HG03469 (cell line): ENCODE results near the gene NFKB1.
A peak's percentile ranks its signal among the peaks of the same experiment; 100 is the strongest.

ENCODE experiments used
- ATAC-seq: cut with Tn5 transposase; IDR thresholded peaks from one replicate; pipeline ENCODE4 v1.9.1; 2021; ENCODE audit warnings: mild to moderate bottlenecking, moderate library complexity, moderate number of reproducible peaks; ENCODE audit not compliant: unreplicated experiment

The NFKB1 gene

DNA sequence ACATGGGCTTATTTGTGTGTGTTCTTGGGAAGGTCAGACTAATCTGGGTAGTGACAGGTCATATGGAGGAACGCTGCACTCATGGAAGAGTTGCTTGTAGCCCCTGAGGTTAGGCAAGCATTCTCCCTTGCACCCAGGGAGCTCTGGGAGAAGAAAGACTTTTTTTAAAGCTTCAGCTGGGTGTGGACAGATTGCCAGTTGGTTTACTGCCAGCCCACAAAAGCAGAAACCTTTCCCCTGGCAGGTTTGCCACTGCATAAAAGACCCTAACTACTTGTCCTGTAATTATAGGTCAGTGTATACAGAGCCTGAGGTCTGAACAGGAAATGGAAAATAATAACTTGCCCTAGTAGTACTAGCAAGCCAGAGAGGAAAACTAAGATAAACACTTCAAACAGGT lies 7.4 kb upstream of the NFKB1 start:
- ATAC-seq, result no peak

DNA sequence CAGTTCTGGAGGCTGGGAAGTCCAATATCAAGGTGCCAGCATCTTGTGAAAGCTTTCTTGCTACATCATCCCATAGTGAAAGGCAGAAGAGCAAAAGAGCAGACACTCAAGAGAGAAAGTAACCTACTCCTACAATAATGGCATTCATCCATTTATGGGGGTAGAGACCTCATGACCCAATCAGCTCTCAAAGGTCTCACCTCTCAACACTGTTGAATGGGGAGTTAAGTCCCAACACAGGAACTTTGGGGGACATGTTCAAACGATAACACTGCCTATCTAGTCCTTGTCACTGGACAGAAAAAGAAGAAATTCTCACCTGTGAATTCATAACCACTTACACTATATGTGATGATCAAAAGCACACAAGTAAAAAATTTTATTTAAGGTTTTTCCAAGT lies 6.6 kb upstream of the NFKB1 start:
- no peak for ATAC-seq

- no peak for ATAC-seq
Observed at GRCh38 chr4:102497986-102498385, 3.2 kb upstream of the NFKB1 start.

GRCh38 chr4:102500352-102500695 lies 835 bp upstream of the NFKB1 start:
- ATAC-seq, result peak; percentile 16

DNA sequence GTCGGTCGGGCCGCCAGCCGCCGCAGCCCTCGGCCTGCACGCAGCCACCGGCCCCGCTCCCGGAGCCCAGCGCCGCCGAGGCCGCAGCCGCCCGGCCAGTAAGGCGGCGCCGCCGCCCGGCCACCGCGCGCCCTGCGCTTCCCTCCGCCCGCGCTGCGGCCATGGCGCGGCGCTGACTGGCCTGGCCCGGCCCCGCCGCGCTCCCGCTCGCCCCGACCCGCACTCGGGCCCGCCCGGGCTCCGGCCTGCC lies 213 bp downstream of the NFKB1 start:
- ATAC-seq, result peak; percentile 16

DNA sequence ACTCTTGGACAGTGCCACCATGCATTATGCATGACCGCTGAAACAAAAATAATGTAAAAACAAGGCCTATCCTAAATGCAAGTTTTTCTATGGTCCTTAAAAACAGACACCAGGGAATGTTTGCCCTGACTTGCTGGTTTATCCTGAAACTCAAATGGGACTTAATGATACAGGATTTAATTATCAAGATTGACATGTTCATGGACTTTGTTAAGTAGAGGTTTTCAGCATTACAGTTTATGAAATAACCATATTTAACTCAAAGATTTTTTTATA lies 1.3 kb downstream of the NFKB1 start:
- no peak for ATAC-seq

GRCh38 chr4:102503301-102503746 lies 2.2 kb downstream of the NFKB1 start:
- ATAC-seq, result no peak

GRCh38 chr4:102503831-102504786 lies 3.0 kb downstream of the NFKB1 start:
- ATAC-seq, result no peak

DNA sequence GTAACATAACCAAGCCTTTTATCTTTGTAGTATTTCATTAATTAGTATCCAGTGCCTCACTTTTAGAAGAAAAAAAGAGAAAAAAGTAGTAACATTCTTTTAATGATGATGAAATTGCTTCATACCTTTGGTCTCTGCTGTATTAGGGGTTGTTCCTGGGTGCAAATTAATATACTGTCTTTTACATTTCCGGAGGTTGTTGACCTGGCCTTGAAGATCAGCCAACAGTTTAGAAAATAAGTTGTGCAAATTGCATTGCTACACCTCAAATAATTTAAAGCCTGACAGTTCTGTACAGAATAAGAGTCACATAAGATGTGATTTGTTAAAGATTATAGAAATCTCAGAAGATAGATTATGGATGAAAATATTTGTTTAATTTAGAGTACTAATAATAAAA lies 3.8 kb downstream of the NFKB1 start:
- no peak for ATAC-seq

DNA sequence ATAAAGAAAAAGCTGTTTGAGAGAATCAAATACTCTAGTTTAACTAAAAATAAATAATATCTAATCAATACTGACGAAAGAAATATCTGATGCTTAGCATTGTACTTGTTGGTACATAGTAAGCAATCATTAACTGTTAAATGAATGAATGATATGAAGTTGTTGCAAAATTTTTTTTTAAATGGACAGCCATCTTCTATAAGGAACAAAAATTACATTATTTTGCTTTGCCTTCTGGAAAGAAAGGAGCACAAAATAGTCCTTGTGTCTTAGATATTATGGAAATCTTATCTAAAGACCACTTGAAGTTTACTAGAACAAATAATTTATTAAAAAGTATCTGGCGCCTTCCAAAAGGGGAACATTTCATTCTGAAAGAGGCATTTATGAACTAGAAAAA lies 4.5 kb downstream of the NFKB1 start:
- no peak for ATAC-seq

GRCh38 chr4:102506523-102506922 lies 5.4 kb downstream of the NFKB1 start:
- no peak for ATAC-seq

- no peak for ATAC-seq
Observed at GRCh38 chr4:102511830-102512605, 10.9 kb downstream of the NFKB1 start.

GRCh38 chr4:102514298-102514964 lies 13.3 kb downstream of the NFKB1 start:
- ATAC-seq, result no peak

DNA sequence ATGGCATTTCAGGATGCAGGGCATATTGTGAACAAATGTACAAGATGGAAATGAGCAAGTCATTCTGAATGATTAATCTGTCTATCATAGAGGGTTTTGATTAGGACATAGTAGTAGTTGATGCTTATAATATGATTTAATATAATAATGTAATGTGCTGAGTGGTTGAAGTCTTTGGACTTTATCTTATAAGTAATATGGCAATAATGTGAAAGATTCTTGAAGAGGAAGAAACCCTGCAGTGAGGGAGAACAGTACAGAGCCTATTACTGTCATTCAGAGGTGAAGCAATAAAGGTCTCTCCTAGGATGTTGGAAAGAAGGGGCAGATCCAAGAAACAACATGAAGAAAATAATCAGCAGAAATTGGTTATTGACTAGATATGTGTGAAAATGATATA lies 16.6 kb downstream of the NFKB1 start:
- ATAC-seq, result no peak

DNA sequence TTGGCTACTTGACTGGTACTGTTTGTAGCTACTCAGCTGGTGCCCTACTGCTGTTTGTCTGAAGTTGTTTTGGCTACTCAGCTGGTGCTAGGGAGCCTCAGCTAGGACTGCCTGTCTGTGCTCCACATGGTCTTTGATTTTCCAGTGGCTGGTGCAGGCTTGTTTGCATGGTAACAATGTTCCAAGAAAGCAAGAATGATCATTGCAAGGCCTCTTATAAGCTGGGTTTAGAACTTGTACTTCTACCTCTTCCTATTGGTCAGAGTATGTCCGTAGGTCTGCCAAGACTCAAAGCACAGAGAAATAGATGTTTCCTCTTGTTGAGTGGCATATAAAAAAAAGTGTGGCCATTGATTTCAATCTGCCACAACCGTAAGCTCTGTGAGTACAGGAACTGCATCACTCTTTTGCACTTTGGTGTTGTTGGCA lies 17.6 kb downstream of the NFKB1 start:
- no peak for ATAC-seq

- no peak for ATAC-seq
Observed at GRCh38 chr4:102519925-102520324, 18.8 kb downstream of the NFKB1 start.

DNA sequence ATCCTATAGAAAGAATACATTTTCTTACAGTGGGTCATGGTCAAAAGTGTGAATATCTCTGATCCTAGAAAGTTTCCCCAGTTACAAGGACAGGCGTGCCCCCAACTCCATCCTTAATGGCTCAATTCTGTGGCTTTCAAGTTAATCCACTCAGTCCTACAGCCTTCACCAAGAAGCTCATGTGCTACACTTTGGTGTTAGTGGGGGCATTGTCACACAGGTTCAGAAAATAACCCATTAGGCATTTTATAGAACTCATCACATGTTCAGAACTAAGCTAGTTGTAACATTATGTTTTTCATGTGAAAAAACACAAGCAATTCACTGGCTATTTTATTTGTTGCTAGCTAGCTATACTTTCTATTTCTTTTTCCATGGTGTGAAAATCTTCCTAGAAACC lies 20.4 kb downstream of the NFKB1 start:
- no peak for ATAC-seq

- ATAC-seq, result no peak
Observed at GRCh38 chr4:102522031-102522440, 20.9 kb downstream of the NFKB1 start.

GRCh38 chr4:102524691-102525090 lies 23.5 kb downstream of the NFKB1 start:
- ATAC-seq, result no peak

DNA sequence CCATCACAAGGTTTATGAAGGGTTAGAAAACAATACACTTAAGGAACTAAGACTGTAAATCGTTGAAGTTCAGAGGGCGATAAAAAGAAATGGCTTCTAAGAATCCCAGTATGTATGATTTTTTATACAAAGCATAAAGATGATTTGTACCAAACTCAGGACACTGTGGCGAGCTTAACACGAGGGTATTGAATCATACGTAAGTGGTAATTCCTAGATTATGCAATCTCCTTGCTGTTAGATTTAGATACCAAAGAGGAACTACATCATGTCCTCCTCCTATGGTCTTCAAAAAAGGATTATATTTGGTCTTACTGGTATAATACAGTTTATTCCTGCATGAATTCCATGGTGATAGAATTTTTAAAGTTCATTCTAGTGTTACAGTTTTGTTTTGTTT lies 23.9 kb downstream of the NFKB1 start:
- ATAC-seq, result no peak

DNA sequence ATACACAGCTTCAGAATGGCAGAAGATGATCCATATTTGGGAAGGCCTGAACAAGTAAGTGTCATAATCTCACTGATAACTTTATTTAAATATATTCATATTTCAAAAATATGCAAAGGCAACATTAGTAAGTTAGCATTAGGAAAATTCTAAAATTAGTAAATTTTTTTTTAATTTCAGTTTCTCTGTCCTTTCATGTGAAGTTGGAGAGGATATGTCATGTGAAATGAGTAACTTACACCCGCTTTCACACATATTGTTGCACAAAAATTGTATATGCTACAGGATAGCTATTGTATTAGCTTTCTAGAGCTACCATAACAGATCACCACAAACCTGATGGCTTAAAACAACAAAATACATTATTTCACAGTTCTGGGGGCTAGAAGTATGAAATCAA lies 24.3 kb downstream of the NFKB1 start:
- no peak for ATAC-seq

- ATAC-seq, result no peak
Observed at GRCh38 chr4:102526532-102526931, 25.4 kb downstream of the NFKB1 start.
